CD4-positive, alpha-beta T cell treated with Interferon gamma for 1 hour (primary cell): ENCODE results near the gene TYW1B.
"Not testable (repeated sequence)": the region's sequence is repeated elsewhere in the genome, so short reads cannot be mapped to it uniquely, and the experiment has no call there.

Source experiments
- DNase-seq: peaks from one replicate; pipeline ENCODE4 v3.0.0-alpha.2; 2020

The TYW1B gene

DNA sequence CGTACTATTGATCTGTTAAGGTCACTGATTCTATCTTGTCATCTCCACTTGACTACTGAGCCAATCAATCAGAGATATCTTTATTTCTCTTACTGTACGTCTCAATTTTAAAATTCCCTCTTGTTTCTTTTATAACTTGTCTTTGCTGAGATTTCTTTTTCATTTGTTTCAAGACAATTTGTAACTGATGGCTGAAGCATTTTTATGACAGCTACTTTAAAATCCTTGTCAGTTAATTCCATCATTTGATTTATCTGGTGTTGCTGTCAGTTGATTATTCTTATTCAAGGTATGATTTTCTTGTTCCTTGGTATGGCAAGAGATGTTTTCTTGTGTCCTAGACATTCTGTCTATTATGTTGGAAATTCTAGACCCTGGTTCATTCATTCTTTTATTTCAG, 76.6 kb downstream of the TYW1B start:
- no peak for DNase-seq

DNA sequence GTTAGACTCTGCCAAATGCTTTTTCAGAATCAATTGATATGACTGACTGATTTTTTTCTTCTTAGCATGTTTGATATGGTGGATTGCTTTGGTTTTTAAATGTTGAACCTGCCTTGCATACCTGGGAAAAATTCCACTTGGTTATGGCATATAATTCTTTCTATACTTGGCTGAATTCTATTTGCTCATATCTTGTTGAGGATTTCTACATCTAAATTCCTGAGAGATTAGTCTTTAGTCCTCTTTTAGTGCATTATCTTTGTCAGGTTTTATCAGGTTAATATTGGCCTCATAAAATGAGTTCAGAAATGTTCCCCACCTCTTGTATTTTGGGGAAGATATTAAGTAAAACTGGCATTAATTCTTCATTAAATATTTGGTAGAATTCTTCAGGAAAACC, 79.4 kb downstream of the TYW1B start:
- not testable (repeated sequence) for DNase-seq

DNA sequence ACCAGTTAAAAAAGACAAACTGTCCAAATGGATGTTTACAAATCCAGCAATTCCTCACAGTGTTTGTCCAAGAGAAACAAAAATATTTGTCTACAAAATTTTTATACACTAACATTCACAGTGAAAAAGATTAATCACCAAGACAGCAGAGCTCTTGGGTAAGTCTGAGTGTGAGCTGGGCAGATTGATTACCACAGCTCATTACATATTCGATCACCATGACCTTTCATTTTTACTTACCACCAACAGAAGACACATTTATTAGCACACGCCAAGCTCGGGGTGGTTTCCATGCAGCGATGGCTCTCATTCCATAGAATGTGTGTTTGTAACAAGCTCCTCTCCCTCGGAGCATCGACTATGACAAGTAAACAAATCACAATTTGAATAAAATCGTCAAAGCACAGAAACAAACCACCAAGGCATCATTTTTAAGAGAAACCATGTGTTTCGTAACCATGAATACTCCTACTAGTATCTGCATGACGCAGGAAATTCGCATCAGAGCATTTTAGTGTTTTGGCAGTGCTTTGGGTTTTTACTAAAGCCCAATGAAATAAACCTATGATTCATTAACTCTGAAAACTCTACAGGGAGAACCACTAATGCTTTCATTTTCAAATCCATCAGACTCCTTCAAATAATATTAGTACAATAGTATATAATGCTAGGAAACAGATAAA, 83.6 kb downstream of the TYW1B start:
- DNase-seq, result not testable (repeated sequence)

DNA sequence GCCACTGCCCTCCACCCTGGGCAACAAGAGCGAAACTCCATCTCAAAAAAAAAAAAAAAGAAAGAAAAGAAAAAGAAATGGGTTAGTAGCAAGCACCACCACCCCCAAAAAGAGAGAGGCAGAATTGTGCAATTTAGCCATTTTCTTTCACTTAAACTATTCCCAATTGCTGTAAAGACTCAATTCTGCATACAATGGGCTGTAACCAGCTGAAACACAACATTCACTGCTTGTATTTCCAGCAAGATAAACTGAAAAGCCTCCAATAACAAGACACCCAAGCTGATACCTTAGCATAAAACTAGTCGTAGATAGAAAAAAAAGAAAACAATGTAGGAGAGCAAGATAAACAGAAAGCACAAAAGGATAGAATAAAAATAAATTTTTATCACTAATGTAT, 84.2 kb downstream of the TYW1B start:
- not testable (repeated sequence) for DNase-seq

DNA sequence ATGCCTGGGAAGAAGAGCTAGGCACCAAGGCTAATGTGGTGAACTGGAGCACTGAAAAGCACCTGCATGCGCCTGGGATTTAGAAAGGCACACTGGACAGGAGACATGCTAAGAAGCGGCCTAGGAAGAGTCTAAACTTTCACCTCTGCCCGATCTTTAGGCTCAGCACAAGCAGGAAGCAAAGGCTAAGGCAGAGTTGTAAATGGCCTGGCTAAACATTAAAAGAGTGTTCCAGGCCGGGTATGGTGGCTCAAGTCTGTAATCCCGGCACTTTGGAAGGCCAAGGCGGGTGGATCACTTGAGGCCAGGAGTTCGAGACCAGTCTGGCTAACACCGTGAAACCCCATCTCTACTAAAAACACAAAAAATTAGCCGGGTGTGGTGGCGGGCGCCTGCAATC, 88.3 kb downstream of the TYW1B start:
- not testable (repeated sequence) for DNase-seq

DNA sequence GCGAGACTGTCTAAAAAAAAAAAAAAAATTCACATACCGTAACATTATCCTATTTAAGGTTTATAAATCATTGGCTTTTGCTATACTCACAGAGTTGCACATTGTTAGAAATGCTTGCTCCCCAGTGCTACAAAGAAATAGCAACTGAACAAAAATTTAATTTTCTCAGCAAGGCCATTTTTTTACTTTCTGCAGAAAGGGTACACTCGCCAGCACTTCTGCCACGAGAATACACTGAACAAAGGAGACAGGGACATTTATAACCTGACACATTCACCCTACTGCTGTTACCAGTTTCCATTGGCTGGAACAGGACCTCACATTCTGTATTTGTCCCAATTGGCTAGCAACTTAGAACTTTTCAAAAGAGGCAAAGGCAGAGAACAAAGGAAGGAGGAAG, 92.1 kb downstream of the TYW1B start:
- DNase-seq, result not testable (repeated sequence)

DNA sequence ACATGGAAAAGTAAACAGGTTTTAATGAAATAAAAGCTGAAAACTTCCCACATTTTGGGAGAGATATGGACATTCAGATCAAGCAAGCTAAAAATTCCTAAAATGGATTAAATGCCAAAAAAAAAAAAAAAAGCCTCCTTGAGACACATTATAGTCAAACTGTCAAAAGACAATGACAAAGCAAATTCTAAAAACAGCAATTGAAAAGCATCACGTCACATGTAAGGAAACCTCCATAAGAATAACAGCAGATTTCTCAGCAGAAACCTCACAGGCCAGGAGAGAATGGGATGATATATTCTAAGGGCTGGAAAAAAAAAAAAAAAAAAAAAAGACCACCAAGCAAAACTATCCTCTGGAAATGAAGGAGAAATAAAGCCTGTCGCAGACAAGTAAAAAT, 97.2 kb downstream of the TYW1B start:
- DNase-seq, result not testable (repeated sequence)

DNA sequence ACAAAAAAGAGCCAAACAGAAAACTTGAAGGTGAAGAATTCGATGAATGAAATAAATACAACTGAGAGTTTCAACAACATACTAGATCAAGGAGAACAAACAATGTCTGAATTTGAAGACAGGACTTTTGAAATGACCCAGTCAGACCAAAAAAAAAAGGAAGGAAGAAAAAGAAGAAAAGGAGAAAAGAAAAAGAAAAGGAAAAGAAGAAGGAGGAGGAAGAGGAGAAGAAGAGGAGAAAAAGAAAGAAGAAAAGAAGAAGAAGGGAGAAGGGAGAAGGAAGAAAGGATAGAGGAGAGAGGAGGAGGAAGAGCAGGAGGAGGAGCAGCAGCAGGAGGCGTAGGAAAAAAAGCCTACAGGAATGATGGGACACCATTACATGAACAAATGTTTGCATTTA, 97.6 kb downstream of the TYW1B start:
- not testable (repeated sequence) for DNase-seq

DNA sequence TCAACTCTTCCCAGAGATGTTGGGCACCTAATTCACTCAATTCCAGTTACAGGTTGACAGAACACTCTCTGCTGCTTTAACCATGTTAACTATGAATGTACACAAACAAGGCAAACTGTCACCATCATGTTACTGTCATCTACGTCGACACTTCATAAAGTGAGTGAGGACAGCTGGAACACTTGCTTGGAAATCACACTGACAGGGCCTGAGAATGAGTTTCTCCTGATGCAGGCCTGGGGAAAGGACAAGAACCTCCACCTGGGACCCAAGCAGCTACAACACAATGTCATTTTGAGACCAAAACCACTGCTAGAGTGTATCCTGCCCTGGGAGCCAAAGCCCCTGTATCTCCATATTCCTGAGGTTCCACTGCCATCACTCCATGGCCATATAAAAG, 98.9 kb downstream of the TYW1B start:
- not testable (repeated sequence) for DNase-seq

DNA sequence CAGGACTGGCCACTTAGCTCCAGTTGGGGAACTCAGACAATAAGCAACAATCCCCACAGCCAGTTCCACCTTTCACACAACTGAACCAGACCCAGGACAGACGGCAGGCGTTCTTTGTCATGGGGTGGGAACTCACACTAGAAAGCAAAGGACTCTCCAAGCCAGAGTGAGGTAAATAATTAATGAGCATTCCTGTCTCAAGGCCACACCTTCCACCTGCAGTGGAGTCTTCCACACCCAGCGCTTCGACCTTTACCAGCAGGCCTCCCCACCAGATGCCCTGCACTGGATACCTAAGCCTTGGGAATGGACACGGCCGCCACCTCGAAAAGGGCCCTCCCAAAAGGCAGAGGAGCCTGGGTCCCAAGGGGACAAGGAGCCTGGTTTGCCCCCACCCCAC, 105.3 kb downstream of the TYW1B start:
- not testable (repeated sequence) for DNase-seq

DNA sequence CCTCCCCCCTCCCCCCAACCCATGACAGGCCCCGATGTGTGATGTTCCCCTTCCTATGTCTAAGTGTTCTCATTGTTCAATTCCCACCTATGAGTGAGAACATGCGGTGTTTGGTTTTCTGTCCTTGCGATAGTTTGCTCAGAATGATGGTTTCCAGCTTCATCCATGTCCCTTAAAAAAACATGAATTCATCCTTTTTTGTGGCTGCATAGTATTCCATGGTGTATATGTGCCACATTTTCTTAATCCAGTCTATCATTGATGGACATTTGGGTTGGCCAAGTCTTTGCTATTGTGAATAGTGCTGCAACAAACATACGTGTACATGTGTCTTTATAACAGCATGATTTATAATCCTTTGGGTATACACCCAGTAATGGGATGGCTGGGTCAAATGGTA, 107.1 kb downstream of the TYW1B start:
- not testable (repeated sequence) for DNase-seq

DNA sequence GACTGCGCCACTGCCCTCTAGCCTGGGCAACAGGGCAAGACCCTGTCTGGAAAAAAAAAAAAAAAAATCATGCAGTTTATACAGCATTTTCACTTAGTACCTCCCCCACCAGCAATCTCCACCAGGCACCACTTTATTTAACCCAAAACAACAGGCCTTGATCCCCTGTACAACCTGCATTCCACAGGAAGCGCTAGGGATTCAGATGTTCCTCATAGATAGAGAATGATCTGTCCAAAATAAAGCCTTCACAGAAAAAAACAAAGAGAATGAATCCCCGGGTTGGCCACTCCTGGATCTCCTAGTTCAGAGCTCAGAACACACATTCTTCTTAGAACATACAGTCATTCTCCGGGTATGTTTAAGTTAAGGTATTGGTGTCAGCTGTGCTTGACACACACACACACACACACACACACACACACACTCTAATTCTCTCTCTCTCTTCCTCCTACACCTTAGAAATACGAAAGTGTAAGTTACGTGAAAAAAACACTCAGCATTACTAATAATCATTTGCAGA, 110.7 kb downstream of the TYW1B start:
- not testable (repeated sequence) for DNase-seq

DNA sequence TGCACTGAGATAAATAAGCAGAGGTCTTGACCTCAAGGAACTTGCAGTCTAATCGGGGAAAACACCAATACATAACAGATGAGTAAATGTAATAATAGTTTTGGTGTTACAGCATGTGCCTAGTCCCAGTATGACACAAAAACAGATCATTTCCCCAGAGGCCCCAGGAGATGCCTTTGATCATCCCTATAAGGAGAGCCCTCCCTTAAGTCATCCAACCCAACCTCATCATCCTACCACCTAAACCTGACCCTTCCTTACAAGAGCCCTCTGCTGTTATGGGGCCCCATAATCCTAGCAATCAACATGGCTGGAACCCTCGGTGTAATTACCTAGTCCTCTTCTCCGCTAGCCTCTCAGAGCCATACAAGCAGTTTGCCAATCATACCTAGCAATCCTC, 116.1 kb downstream of the TYW1B start:
- DNase-seq, result not testable (repeated sequence)

DNA sequence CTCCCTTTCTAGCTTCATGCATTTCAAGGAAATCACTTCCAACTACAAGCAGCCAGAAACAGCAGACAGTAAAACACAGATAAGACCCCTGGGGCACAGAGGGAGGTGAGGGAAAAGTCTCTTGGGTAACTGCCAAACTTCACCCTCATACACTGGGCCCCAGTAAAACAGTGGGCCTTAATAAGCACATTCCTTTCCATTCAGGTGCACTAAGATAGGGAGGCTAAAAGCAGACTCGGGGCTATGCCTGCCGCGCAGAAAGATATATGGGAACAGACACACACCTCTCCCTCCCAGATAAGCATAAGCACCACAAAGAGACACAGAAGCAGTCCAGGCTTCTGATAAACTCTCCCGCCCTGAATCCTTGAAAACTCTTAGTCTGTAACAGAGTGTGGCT, 117.0 kb downstream of the TYW1B start:
- DNase-seq, result no peak

DNA sequence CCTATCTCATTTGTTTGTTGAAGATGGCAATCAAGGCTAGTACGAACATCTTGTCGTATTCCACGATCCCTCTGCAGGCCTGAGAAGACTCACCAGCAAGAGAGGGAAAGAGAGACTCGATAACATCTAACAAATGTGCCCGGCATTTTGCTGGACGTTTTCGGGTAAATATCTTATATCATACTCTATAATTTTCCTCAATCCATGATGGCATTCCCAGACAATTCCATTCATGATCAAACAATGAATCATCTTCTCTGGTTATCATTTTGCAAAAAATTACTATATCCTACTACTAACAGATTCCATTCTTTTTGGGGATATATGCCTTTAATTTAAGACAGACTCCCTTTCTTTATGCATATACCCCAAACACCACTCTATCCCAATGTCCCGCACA, 118.1 kb downstream of the TYW1B start:
- no peak for DNase-seq

DNA sequence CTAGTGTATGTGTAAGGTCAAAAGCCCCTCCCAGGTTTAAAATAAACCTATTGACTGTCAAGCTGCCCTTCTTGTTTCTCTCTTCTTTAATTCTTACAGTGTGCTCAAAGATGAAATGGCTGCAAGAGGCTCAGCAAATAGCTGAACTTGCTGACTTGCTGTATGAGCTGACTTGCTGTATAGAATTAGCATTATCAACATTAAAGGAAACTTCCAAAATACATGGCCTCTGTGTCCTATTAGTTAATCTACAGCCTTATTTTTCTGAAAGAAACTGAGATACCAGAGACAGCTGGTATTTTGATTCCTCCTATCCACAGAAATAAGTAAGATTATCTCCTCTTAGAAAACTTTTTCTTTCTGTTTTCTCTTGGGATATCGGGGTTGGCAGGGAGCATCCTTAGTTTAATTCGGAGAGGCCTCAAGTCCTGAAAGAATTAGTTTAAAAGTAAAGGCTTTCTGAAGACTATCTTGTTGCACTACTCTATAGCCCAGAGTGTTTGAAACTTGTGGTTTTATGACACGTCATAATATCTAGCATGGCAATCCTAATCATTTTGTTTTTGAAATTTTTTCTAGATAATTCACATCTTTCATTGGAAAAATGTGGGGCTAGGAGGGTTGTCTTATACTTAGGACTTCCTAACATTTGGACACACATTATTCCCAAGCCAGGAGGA, 119.5 kb downstream of the TYW1B start:
- not testable (repeated sequence) for DNase-seq

DNA sequence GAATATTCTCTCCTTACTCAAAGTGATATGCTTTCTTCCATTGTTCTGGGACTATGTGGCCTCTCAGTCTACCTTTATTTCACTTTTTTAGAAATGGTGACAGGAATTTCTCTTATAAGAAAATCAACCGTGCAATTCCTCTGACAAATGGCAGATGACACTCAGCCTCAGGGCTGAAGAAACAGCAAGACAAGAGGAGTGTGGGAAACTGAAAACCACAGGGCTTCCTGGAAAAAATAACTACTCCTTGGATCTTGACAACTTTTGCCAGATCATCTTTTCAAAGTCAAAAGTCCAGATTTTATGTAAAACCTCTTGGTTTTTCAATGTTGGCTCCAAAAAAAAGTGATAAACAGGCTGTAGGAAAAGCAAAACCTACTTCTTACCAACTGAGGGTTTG, 121.5 kb downstream of the TYW1B start:
- no peak for DNase-seq

DNA sequence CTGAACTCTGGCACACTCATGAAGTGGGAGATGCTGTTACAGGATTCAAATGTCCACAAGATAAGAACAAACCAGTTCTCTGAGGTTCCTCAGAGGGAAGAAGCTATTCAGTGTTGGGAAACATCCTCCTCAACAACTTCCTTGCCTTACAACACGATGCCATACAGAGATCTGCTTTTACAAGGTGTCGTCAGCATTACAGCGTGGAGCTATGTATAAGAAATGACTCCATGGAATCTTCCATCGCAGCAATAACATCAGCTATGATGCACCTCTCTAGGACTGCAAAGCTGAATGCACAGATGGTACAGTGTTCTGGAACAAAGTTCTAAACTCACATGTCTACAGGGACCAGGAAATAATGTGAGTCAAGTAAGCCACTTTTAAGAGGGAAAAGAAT, 122.3 kb downstream of the TYW1B start:
- not testable (repeated sequence) for DNase-seq

DNA sequence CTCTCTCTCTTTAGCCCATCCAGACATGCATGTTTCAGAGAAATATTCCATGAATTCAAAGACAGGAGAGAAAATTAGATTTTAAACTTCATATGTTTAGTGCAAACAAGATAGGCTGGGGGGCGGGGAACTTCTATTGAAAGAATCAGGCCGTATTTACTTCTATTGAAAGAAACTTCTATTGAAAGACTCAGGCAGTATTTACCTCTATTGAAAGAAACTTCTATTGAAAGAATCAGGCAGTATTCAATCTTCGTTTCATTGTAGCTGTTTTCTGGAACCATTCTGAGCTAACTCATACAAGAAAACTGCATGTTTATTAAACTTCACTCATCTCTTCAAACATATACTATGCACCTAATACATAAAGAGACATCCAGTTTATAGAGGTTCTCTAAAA, 123.1 kb downstream of the TYW1B start:
- DNase-seq, result no peak

DNA sequence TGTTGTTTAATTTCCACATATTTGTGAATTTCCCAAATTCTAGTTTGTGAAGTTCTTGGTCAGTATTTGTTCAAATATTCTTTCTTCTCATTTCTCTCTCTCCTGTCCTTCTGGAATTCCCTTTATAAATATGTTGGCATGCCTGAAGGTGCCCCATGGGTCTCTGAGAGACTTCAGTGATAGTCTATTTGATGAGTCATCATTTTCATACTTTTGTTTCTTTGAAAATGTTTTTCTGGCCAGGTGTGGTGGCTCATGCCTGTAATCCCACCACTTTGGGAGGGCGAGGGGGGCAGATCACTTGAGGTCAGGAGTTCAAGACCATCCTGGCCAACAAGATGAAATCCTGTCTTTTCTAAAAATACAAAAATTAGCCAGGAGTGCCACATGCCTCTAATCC, 127.5 kb downstream of the TYW1B start:
- DNase-seq, result not testable (repeated sequence)

DNA sequence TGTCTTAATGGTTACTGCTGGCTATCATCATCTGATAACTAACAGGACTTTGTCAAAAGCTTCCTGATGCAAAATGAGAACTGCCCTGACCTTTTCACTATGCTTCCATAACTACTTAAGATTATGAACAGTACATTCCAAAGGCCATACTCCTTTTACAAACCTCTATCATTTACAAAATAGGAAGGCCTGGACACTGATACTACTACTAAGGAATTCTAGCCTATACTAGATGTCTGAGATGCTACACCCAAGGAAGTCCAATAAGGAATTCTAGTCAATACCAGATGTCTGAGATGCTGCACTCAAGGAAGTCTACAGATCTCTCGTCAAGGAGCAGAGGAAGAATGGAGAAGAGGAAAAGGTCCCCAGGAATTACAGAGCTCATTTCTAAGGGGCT, 130.9 kb downstream of the TYW1B start:
- DNase-seq, result not testable (repeated sequence)

DNA sequence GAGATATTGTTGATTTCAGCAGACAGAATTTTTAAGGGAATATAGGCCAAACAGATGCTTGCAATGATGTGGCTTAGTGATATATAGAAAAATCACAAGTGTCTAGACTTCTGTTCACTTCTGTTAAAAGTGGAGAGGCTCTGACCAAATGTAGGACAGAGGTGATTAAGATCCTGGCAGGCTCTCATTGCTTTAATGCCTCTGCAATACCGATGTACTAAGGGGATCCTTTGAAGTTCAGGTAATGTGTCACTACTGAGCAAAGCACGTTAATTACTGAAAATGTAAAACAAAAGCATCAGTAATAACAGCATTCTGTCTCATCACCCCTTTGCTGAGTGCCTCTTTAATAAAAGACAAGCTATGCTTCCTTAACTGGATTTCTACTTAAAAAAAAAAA, 131.4 kb downstream of the TYW1B start:
- not testable (repeated sequence) for DNase-seq

DNA sequence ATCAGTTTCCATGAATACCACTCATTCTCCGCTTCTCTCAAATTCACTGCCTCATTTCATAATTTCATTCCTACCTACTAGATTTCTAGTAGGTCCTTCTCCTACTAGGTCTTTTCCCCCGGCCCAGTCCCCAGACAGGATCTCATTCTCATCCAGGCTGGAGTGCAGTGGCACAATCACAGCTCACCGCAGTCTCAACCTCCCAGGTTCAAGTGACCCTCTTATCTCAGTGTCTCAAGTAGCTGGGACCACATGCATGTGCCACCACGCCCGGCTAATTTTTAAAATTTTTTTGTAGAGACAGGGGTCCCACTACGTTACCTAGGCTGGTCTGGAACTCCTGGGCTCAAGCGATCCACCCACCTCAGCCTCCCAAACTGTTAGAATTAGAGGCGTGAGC, 132.5 kb downstream of the TYW1B start:
- not testable (repeated sequence) for DNase-seq

DNA sequence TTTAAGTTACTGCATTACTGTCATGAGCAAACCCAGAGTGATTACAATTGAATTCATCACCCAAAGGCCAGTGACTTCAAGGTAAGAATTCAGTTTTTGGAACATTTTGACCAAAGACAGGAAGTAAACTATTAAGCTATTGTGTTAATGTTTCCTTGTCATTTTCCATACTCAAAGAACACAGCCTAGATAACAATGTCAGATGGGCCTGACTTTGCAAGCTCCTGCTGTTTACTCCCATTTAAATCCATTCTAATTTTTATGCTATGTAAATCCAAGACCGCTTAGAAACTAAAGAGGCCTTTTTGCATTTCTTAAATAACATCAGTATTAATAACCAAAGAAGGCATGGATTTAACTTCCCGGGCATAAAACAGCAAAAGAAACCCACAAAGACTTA, 136.6 kb downstream of the TYW1B start:
- not testable (repeated sequence) for DNase-seq
